ENCODE measurements around the gene PARP14.

PARP14 gene

DNA sequence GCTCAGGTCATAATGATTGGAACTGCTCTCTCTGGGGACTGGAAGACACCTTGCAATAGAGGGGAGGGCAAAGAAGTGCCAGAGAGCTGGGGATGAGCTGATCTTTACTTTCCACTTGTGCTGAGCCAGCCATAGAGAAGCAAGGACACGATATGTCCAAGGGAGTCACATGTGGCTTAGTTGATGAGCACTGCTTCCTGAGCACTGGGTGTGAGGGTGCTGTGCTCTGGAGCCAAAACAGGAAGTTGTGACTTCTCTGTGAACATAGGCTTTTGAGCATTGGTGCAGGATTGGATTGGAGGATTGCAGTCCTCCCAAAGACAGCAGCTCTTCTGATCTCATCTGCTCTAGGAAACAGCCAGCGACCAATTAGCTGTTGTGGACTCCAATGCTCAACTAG lies 6.7 kb downstream of the PARP14 start:
- TF ChIP-seq FOXP2 (optimal IDR thresholded peaks at IDR 0.05; ENCODE audit: borderline replicate concordance, extremely low read depth, extremely low read length, insufficient read depth) (no peak), POLR2AphosphoS5 (IDR thresholded peaks at IDR 0.05; ENCODE audit: low read depth, low read length) (no peak), SIN3A (IDR thresholded peaks at IDR 0.05; ENCODE audit: borderline replicate concordance, insufficient read depth, low read length) (no peak), TAF1 (IDR thresholded peaks at IDR 0.05; ENCODE audit: borderline replicate concordance, insufficient read depth, low read length) (no peak), REST (IDR thresholded peaks at IDR 0.05; ENCODE audit: insufficient read depth in 1 of 2, low read depth in 2 of 2, low read length in 2 of 2) (no peak)

GRCh38 chr3:122688996-122689395 lies 8.4 kb downstream of the PARP14 start:
- no peak for TF ChIP-seq REST (IDR thresholded peaks at IDR 0.05; ENCODE audit: insufficient read depth in 1 of 2, low read depth in 2 of 2, low read length in 2 of 2)
- no peak for TF ChIP-seq TAF1 (IDR thresholded peaks at IDR 0.05; ENCODE audit: borderline replicate concordance, insufficient read depth, low read length)
- TF ChIP-seq SIN3A (IDR thresholded peaks at IDR 0.05; ENCODE audit: borderline replicate concordance, insufficient read depth, low read length): no peak
- TF ChIP-seq FOXP2 (optimal IDR thresholded peaks at IDR 0.05; ENCODE audit: borderline replicate concordance, extremely low read depth, extremely low read length, insufficient read depth): no peak
- TF ChIP-seq POLR2AphosphoS5 (IDR thresholded peaks at IDR 0.05; ENCODE audit: low read depth, low read length): no peak

- TF ChIP-seq REST (IDR thresholded peaks at IDR 0.05; ENCODE audit: insufficient read depth in 1 of 2, low read depth in 2 of 2, low read length in 2 of 2) (no peak), FOXP2 (optimal IDR thresholded peaks at IDR 0.05; ENCODE audit: borderline replicate concordance, extremely low read depth, extremely low read length, insufficient read depth) (no peak), TAF1 (IDR thresholded peaks at IDR 0.05; ENCODE audit: borderline replicate concordance, insufficient read depth, low read length) (no peak), SIN3A (IDR thresholded peaks at IDR 0.05; ENCODE audit: borderline replicate concordance, insufficient read depth, low read length) (no peak), POLR2AphosphoS5 (IDR thresholded peaks at IDR 0.05; ENCODE audit: low read depth, low read length) (no peak)
These were observed 8.9 kb downstream of the PARP14 start for GRCh38 chr3:122689587-122689986.

DNA sequence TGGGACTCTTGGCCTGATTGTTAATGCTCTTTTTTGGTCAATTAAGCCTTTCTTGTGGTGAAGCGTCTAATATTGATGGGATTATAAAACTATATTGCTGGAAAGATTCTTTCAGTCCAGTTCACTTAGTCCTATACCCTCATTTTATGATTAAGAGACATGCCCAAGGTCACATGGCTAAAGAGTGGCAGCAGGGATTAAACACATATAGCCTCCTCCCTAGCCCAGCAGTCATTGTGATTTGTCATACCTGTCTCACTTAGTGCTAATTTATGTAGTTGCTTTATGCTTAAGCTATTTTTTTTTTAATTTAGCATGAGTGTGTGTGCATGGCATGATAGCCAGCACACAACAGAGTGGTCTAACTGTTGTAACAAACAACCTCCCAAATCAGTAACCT lies 9.5 kb downstream of the PARP14 start:
- TF ChIP-seq FOXP2 (optimal IDR thresholded peaks at IDR 0.05; ENCODE audit: borderline replicate concordance, extremely low read depth, extremely low read length, insufficient read depth) (no peak), REST (IDR thresholded peaks at IDR 0.05; ENCODE audit: insufficient read depth in 1 of 2, low read depth in 2 of 2, low read length in 2 of 2) (no peak), SIN3A (IDR thresholded peaks at IDR 0.05; ENCODE audit: borderline replicate concordance, insufficient read depth, low read length) (no peak), TAF1 (IDR thresholded peaks at IDR 0.05; ENCODE audit: borderline replicate concordance, insufficient read depth, low read length) (no peak), POLR2AphosphoS5 (IDR thresholded peaks at IDR 0.05; ENCODE audit: low read depth, low read length) (no peak)

DNA sequence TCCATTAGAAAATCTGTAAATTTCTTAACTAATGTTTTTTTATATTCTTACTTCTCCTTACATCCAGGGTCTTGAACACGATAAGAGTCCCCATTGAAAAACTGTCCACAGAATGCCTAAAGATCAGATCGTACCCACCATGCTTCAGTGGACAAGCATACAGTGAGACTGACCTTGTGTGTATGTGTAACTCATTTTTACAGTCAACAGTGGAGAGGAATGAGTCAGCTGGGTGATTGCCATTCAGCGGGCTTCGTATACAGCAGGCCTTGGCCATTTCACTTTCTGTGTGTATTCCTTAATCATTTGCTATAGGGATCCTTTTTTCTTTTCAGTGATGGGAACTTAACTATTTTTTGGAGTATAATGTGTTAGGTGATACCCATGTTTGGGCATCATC lies 10.6 kb downstream of the PARP14 start:
- TF ChIP-seq REST (IDR thresholded peaks at IDR 0.05; ENCODE audit: insufficient read depth in 1 of 2, low read depth in 2 of 2, low read length in 2 of 2) (no peak), SIN3A (IDR thresholded peaks at IDR 0.05; ENCODE audit: borderline replicate concordance, insufficient read depth, low read length) (no peak), POLR2AphosphoS5 (IDR thresholded peaks at IDR 0.05; ENCODE audit: low read depth, low read length) (no peak), FOXP2 (optimal IDR thresholded peaks at IDR 0.05; ENCODE audit: borderline replicate concordance, extremely low read depth, extremely low read length, insufficient read depth) (no peak), TAF1 (IDR thresholded peaks at IDR 0.05; ENCODE audit: borderline replicate concordance, insufficient read depth, low read length) (no peak)
